ENCODE results near the gene TMEM176A. TPM values are rescaled to one million over a fixed set of nuclear protein-coding genes. Genes with fewer than 3 reads are reported as not detected.

Gene TMEM176A, protein sequence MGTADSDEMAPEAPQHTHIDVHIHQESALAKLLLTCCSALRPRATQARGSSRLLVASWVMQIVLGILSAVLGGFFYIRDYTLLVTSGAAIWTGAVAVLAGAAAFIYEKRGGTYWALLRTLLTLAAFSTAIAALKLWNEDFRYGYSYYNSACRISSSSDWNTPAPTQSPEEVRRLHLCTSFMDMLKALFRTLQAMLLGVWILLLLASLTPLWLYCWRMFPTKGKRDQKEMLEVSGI
- 10 to 100 TPM in 3 of 4 donors, 1 to 10 TPM in 1; 7.7 to 48.2 (median 17.0) TPM for total RNA-seq

DNA sequence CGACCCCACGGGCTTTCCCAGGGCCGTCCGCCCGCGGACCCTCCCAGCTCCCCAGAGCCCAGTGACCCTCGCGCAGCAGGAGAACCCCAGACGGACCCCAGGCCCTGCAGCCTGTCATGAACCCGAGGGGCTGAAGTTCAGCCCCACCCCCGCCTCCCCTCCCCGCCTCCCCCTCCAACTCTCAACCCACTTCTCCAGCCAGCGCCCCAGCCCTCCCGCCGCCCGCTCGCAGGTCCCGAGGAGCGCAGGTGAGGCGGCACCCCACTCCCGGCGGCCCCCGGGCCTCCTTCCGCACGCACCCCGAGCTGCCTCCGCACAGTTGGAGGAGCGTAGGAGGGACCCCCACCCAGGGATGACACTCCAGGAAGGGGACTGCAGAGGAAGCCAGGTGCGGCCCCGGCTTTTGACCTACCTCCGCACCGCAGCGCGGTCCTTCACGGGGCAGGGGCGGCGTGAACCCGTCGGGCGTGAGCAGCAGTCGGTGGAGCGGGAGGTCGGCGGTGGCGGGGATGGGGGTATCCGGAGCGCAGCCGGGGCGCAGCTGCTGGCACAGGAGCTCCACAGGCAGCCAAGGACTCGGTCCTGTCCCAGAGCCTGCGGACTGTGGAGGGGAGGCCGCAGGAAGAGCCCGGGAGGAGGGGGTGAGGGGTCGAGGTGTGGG lies at the start of gene TMEM176A:
TSS of gene TMEM176A (plus strand) at position 189 of the 661 bp plus-strand sequence. CDS start 782 bp downstream, outside the sequence.
- TF ChIP-seq POLR2A (IDR thresholded peaks at IDR 0.05) = no peak
- TF ChIP-seq, protein P1, sequence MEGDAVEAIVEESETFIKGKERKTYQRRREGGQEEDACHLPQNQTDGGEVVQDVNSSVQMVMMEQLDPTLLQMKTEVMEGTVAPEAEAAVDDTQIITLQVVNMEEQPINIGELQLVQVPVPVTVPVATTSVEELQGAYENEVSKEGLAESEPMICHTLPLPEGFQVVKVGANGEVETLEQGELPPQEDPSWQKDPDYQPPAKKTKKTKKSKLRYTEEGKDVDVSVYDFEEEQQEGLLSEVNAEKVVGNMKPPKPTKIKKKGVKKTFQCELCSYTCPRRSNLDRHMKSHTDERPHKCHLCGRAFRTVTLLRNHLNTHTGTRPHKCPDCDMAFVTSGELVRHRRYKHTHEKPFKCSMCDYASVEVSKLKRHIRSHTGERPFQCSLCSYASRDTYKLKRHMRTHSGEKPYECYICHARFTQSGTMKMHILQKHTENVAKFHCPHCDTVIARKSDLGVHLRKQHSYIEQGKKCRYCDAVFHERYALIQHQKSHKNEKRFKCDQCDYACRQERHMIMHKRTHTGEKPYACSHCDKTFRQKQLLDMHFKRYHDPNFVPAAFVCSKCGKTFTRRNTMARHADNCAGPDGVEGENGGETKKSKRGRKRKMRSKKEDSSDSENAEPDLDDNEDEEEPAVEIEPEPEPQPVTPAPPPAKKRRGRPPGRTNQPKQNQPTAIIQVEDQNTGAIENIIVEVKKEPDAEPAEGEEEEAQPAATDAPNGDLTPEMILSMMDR (IDR thresholded peaks at IDR 0.05) = no peak
- peaks cover 0 to 6% of the 10 kb centered on the region in 2 donors for H3K27me3 ChIP-seq
- H3K4me3 ChIP-seq = peak within 1 kb of the TSS; percentile 30 to 49
- H3K4me1 ChIP-seq = no peaks in the 10 kb centered on the region
- H3K9me3 ChIP-seq = no peaks in the 10 kb centered on the region
- no peak for DNase-seq
- peak within 1 kb of the TSS in 1 of 2 donors; percentile 17 for H3K27ac ChIP-seq
- no peaks in the 10 kb centered on the region for H3K36me3 ChIP-seq
- intact Hi-C loops (cut with DNase I; ENCODE audit: low total_unique reads) = no loop called here

DNA sequence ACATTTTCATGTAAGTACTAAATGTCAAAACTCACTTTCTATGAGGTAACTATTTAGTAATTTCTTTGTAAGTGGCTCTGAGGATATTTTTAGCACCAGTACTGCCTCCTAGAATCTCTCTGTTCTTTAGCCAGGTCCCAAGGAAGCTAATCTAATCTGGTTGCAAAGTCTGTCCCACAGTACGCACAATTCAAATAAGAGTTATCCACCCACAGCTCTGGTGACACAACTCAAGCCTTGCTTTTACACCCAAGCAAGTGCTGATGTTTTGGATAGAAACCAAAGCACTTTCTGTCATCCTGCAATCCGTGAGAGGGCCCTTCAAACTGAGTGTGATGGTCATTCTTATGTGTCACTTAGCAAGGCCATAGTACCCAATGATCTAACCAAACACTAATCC lies 48.9 kb upstream of the TMEM176A start:
- no peaks in the 10 kb centered on the region for H3K27me3 ChIP-seq
- H3K36me3 ChIP-seq = no peaks in the 10 kb centered on the region
- intact Hi-C loops (cut with DNase I; ENCODE audit: low total_unique reads) = no loop called here
- DNase-seq = no peak
- no peaks in the 10 kb centered on the region for H3K4me1 ChIP-seq
- no peak overlapping the region for H3K4me3 ChIP-seq
- H3K9me3 ChIP-seq = no peaks in the 10 kb centered on the region
- no peak overlapping the region for H3K27ac ChIP-seq
- TF ChIP-seq, protein P1 (IDR thresholded peaks at IDR 0.05) = no peak
- TF ChIP-seq POLR2A (IDR thresholded peaks at IDR 0.05) = no peak

GRCh38 chr7:150753239-150753638 lies 47.3 kb upstream of the TMEM176A start:
- no peak for DNase-seq
- Histone ChIP-seq H3K9me3 (no peaks in the 10 kb centered on the region), H3K27me3 (no peaks in the 10 kb centered on the region), H3K4me3 (no peak overlapping the region), H3K4me1 (no peaks in the 10 kb centered on the region), H3K27ac (no peak overlapping the region), H3K36me3 (no peaks in the 10 kb centered on the region)
- intact Hi-C loops (cut with DNase I; ENCODE audit: low total_unique reads) = no loop called here
- TF ChIP-seq POLR2A (IDR thresholded peaks at IDR 0.05) = no peak
- TF ChIP-seq, protein P1 (IDR thresholded peaks at IDR 0.05) = no peak

DNA sequence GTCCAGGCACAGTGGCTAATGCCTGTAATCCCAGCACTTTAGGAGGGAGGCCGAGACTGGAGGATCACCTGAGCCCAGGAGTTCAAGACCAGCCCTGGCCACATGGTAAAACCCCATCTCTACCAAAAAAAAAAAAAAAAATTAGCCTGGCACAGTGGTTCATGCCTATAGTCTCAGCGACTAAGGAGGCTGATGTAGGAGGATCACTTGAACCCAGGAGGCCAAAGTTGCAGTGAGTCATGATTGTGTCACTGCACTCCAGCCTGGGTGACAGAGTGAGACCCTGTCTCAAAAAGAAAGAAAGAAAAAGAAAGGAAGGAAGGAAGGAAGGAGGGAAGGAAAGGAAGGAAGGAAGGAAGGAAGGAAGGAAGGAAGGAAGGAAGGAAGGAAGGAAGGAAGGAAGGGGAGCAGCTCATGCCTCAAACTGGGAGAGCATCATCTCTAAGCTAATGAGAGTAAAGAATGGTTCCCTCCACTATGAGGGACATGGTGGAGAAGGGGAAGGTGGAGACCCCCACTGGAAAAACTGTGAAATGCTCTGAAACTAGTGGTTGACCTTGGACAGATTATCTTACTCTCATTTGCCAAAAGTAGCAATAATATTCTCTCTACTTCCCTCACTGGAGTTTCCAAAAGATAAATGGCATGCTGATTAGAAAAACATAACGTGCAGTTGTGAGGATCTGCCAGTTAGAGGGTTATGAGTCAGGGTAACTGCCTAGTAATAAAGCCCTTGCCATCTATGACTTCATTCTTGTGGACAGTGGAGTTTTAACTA lies 46.6 kb upstream of the TMEM176A start:
- H3K9me3 ChIP-seq = no peaks in the 10 kb centered on the region
- no peak for TF ChIP-seq POLR2A (IDR thresholded peaks at IDR 0.05)
- TF ChIP-seq, protein P1 (IDR thresholded peaks at IDR 0.05) = no peak
- intact Hi-C loops (cut with DNase I; ENCODE audit: low total_unique reads) = no loop called here

More for the DNA sequence above, 46.6 kb upstream of the TMEM176A start:
- H3K27ac ChIP-seq = no peak overlapping the region
- DNase-seq = no peak
- no peaks in the 10 kb centered on the region for H3K36me3 ChIP-seq
- H3K4me1 ChIP-seq = no peaks in the 10 kb centered on the region
- no peak overlapping the region for H3K4me3 ChIP-seq
- no peaks in the 10 kb centered on the region for H3K27me3 ChIP-seq
